ENCODE data around the gene CMTM2. TPM values are rescaled to one million over a fixed set of nuclear protein-coding genes. Genes with fewer than 3 reads are reported as not detected.
A peak's percentile ranks its signal among the peaks of the same experiment; 100 is the strongest.
"Not testable (repeated sequence)": the region's sequence is repeated elsewhere in the genome, so short reads cannot be mapped to it uniquely, and the experiment has no call there.

The CMTM2 gene
- total and polyA plus RNA-seq, 4 experiments from 2014 or later, result 0.72 to 0.79 TPM; not detected in 2

- peak overlapping the region; percentile 28 for H3K27ac ChIP-seq (ENCODE audit: low read depth, low read length)
- peaks cover 81% of the 10 kb centered on the region for H3K4me1 ChIP-seq (ENCODE audit: insufficient read depth, low read length)
- CTCF ChIA-PET (ENCODE audit: partially characterized antibody), result interaction anchor here (0.7 to 5.0 kb wide), 21 partner anchors 9 to 306 kb away, joined by 3 to 58 read pairs (median 13); partner anchors contain the start of genes CKLF and TK2
- Mint-ChIP-seq H3K4me1 (peaks cover 56 to 79% (median 66%) of the 10 kb centered on the region in 4 donors), H3K9me3 (no peaks in the 10 kb centered on the region), H3K36me3 (peaks cover 20 to 62% of the 10 kb centered on the region in 2 donors), H3K4me3 (peak overlapping the region in 7 of 8 donors; percentile 49 to 86 (median 63)), H3K27ac (peak overlapping the region; percentile 53 to 92 (median 76)), H3K27me3 (no peaks in the 10 kb centered on the region)
- DNase-seq, result no peak
- intact Hi-C loops (cut with micrococcal nuclease), result loop anchor here (1.0 to 2.0 kb wide), 4 partner anchors 27 to 179 kb away; partner anchors contain the start of gene CMTM3
- H3K36me3 ChIP-seq (ENCODE audit: insufficient read depth, low read length), result peaks cover 37% of the 10 kb centered on the region
- no peak overlapping the region for H3K4me3 ChIP-seq (ENCODE audit: low read length in 2 of 2)
- H3K27me3 ChIP-seq (ENCODE audit: insufficient read depth, low read length), result no peaks in the 10 kb centered on the region
- H3K9me3 ChIP-seq (ENCODE audit: control insufficient read depth in 1 of 2, low read length in 2 of 2), result no peaks in the 10 kb centered on the region
- POLR2A ChIA-PET (ENCODE audit: partially characterized antibody), result interaction anchor here (1.2 to 4.4 kb wide), 7 partner anchors 9 to 50 kb away, joined by 5 to 76 read pairs (median 12); partner anchors contain the start of genes CKLF, CMTM3 and TK2
Observed at GRCh38 chr16:66561381-66562080, 17.7 kb upstream of the CMTM2 start.

GRCh38 chr16:66562409-66562808, 16.9 kb upstream of the CMTM2 start:
- Histone ChIP-seq H3K36me3 (ENCODE audit: insufficient read depth, low read length) (peaks cover 41% of the 10 kb centered on the region), H3K4me3 (ENCODE audit: low read length in 2 of 2) (no peak overlapping the region), H3K9me3 (ENCODE audit: control insufficient read depth in 1 of 2, low read length in 2 of 2) (no peaks in the 10 kb centered on the region), H3K4me1 (ENCODE audit: insufficient read depth, low read length) (peaks cover 73% of the 10 kb centered on the region), H3K27ac (ENCODE audit: low read depth, low read length) (no peak overlapping the region), H3K27me3 (ENCODE audit: insufficient read depth, low read length) (no peaks in the 10 kb centered on the region)
- intact Hi-C loops (cut with micrococcal nuclease), result loop anchor here (1.0 to 2.0 kb wide), 4 partner anchors 26 to 178 kb away; partner anchors contain the start of gene CMTM3
- peak overlapping the region in 6 of 8 donors; percentile 15 to 86 (median 64) for H3K4me3 Mint-ChIP-seq
- ChIA-PET CTCF (ENCODE audit: partially characterized antibody) (interaction anchor here (1.0 to 5.0 kb wide), 28 partner anchors 10 to 305 kb away, joined by 3 to 58 read pairs (median 8); partner anchors contain the start of genes CKLF, CMTM2 and TK2), POLR2A (ENCODE audit: partially characterized antibody) (interaction anchor here (1.2 to 4.4 kb wide), 11 partner anchors 9 to 154 kb away, joined by 3 to 76 read pairs (median 7); partner anchors contain the start of genes CKLF, CMTM2, CMTM3 and TK2)
- no peaks in the 10 kb centered on the region for H3K27me3 Mint-ChIP-seq
- peaks cover 53 to 74% (median 63%) of the 10 kb centered on the region in 4 donors for H3K4me1 Mint-ChIP-seq
- H3K9me3 Mint-ChIP-seq, result no peaks in the 10 kb centered on the region
- DNase-seq, result peak in 3 of 5 donors; percentile 28 to 42 (median 31)
- H3K27ac Mint-ChIP-seq, result peak overlapping the region; percentile 58 to 80 (median 73)
- H3K36me3 Mint-ChIP-seq, result peaks cover 28 to 64% of the 10 kb centered on the region in 2 donors

- H3K4me3 ChIP-seq (ENCODE audit: low read length in 2 of 2), result no peak overlapping the region
- H3K4me1 Mint-ChIP-seq, result peaks cover 50 to 70% (median 58%) of the 10 kb centered on the region in 4 donors
- no peaks in the 10 kb centered on the region for H3K27me3 ChIP-seq (ENCODE audit: insufficient read depth, low read length)
- H3K9me3 Mint-ChIP-seq, result no peaks in the 10 kb centered on the region
- ChIA-PET POLR2A (ENCODE audit: partially characterized antibody) (interaction anchor here (1.2 to 4.4 kb wide), 10 partner anchors 8 to 155 kb away, joined by 3 to 76 read pairs (median 8); partner anchors contain the start of genes CKLF, CMTM2, CMTM3 and TK2), CTCF (ENCODE audit: partially characterized antibody) (interaction anchor here (0.6 to 5.0 kb wide), 31 partner anchors 9 to 787 kb away, joined by 3 to 58 read pairs (median 6); partner anchors contain the start of genes CKLF, CMTM2 and TK2)
- H3K4me3 Mint-ChIP-seq, result peak overlapping the region in 7 of 8 donors; percentile 7 to 66 (median 47)
- H3K27me3 Mint-ChIP-seq, result no peaks in the 10 kb centered on the region
- DNase-seq, result no peak
- peaks cover 40% of the 10 kb centered on the region for H3K36me3 ChIP-seq (ENCODE audit: insufficient read depth, low read length)
- H3K36me3 Mint-ChIP-seq, result peaks cover 31 to 65% of the 10 kb centered on the region in 2 donors
- H3K27ac ChIP-seq (ENCODE audit: low read depth, low read length), result peak overlapping the region; percentile 20
- H3K27ac Mint-ChIP-seq, result peak overlapping the region in 6 of 7 donors; percentile 38 to 80 (median 70)
- no peaks in the 10 kb centered on the region for H3K9me3 ChIP-seq (ENCODE audit: control insufficient read depth in 1 of 2, low read length in 2 of 2)
- intact Hi-C loops (cut with micrococcal nuclease), result loop anchor here (1.0 to 2.0 kb wide), 4 partner anchors 26 to 177 kb away; partner anchors contain the start of gene CMTM3
- H3K4me1 ChIP-seq (ENCODE audit: insufficient read depth, low read length), result peaks cover 67% of the 10 kb centered on the region
Observed at GRCh38 chr16:66562986-66563385, 16.3 kb upstream of the CMTM2 start.

GRCh38 chr16:66563574-66564334, 15.5 kb upstream of the CMTM2 start:
- H3K4me1 Mint-ChIP-seq, result peaks cover 43 to 62% (median 51%) of the 10 kb centered on the region in 4 donors
- peaks cover 32% of the 10 kb centered on the region for H3K36me3 ChIP-seq (ENCODE audit: insufficient read depth, low read length)
- intact Hi-C loops (cut with micrococcal nuclease), result loop anchor here (2.0 kb wide), 3 partner anchors 25 to 87 kb away; partner anchors contain the start of gene CMTM3

GRCh38 chr16:66566051-66566901, 13.0 kb upstream of the CMTM2 start, which contains the start of gene CMTM1:
Gene CMTM1 (plus strand): TSS chr16:66566439. CDS start chr16:66566514, 75 bp downstream.
- H3K9me3 Mint-ChIP-seq, result no peaks in the 10 kb centered on the region
- intact Hi-C loops (cut with micrococcal nuclease), result no loop called here
- H3K27ac ChIP-seq (ENCODE audit: low read depth, low read length), result no peak within 1 kb of the TSS
- H3K4me1 ChIP-seq (ENCODE audit: insufficient read depth, low read length), result peaks cover 34% of the 10 kb centered on the region
- peak within 1 kb of the TSS in 2 of 7 donors; percentile 19 to 62 for H3K27ac Mint-ChIP-seq
- ChIA-PET POLR2A (ENCODE audit: partially characterized antibody) (interaction anchor here (0.8 to 1.1 kb wide), 2 partner anchors 8 to 11 kb away, joined by 3 read pairs; no protein-coding TSS in a partner anchor), CTCF (ENCODE audit: partially characterized antibody) (interaction anchor here (5.0 kb wide), 1 partner anchor 42 kb away, joined by 51 read pairs; no protein-coding TSS in a partner anchor)
- H3K9me3 ChIP-seq (ENCODE audit: control insufficient read depth in 1 of 2, low read length in 2 of 2), result no peaks in the 10 kb centered on the region
- peaks cover 32 to 46% of the 10 kb centered on the region in 2 donors for H3K36me3 Mint-ChIP-seq
- no peaks in the 10 kb centered on the region for H3K27me3 Mint-ChIP-seq
- H3K27me3 ChIP-seq (ENCODE audit: insufficient read depth, low read length), result no peaks in the 10 kb centered on the region
- H3K4me3 Mint-ChIP-seq, result no peak within 1 kb of the TSS
- H3K4me3 ChIP-seq (ENCODE audit: low read length in 2 of 2), result no peak within 1 kb of the TSS
- no peak for DNase-seq
- H3K36me3 ChIP-seq (ENCODE audit: insufficient read depth, low read length), result peaks cover 23% of the 10 kb centered on the region
- peaks cover 25 to 41% (median 33%) of the 10 kb centered on the region in 4 donors for H3K4me1 Mint-ChIP-seq

More at GRCh38 chr16:66563574-66564334, 15.5 kb upstream of the CMTM2 start:
- Mint-ChIP-seq H3K27ac (peak overlapping the region; percentile 0 to 88 (median 63)), H3K27me3 (no peaks in the 10 kb centered on the region), H3K9me3 (no peaks in the 10 kb centered on the region), H3K4me3 (no peak overlapping the region), H3K36me3 (peaks cover 32 to 59% of the 10 kb centered on the region in 2 donors)
- ChIA-PET POLR2A (ENCODE audit: partially characterized antibody) (interaction anchor here (1.2 to 4.4 kb wide), 9 partner anchors 12 to 155 kb away, joined by 3 to 76 read pairs (median 9); partner anchors contain the start of genes CKLF, CMTM2, CMTM3 and TK2), CTCF (ENCODE audit: partially characterized antibody) (interaction anchor here (0.6 to 5.0 kb wide), 34 partner anchors 8 to 787 kb away, joined by 3 to 58 read pairs (median 6); partner anchors contain the start of genes CKLF, CMTM2, DYNC1LI2 and TK2)
- Histone ChIP-seq H3K9me3 (ENCODE audit: control insufficient read depth in 1 of 2, low read length in 2 of 2) (no peaks in the 10 kb centered on the region), H3K4me3 (ENCODE audit: low read length in 2 of 2) (no peak overlapping the region), H3K27ac (ENCODE audit: low read depth, low read length) (peak overlapping the region; percentile 20), H3K4me1 (ENCODE audit: insufficient read depth, low read length) (peaks cover 59% of the 10 kb centered on the region), H3K27me3 (ENCODE audit: insufficient read depth, low read length) (no peaks in the 10 kb centered on the region)
- DNase-seq, result no peak

- H3K27me3 ChIP-seq (ENCODE audit: insufficient read depth, low read length); H3K9me3 Mint-ChIP-seq; CTCF ChIA-PET (ENCODE audit: partially characterized antibody); DNase-seq; H3K4me3 ChIP-seq (ENCODE audit: low read length in 2 of 2); intact Hi-C loops (cut with micrococcal nuclease); H3K4me3 Mint-ChIP-seq; H3K9me3 ChIP-seq (ENCODE audit: control insufficient read depth in 1 of 2, low read length in 2 of 2); H3K27me3 Mint-ChIP-seq; H3K27ac ChIP-seq (ENCODE audit: low read depth, low read length): not testable (repeated sequence)
- Histone ChIP-seq H3K36me3 (ENCODE audit: insufficient read depth, low read length) (peaks cover 23% of the 10 kb centered on the region), H3K4me1 (ENCODE audit: insufficient read depth, low read length) (peaks cover 24% of the 10 kb centered on the region)
- POLR2A ChIA-PET (ENCODE audit: partially characterized antibody), result interaction anchor here (0.8 kb wide), 1 partner anchor 12 kb away, joined by 3 read pairs; no protein-coding TSS in a partner anchor
- H3K4me1 Mint-ChIP-seq, result peaks cover 18 to 36% (median 24%) of the 10 kb centered on the region in 4 donors
- peaks cover 32 to 44% of the 10 kb centered on the region in 2 donors for H3K36me3 Mint-ChIP-seq
- H3K27ac Mint-ChIP-seq, result peak overlapping the region in 1 of 7 donors; percentile 69
Observed at GRCh38 chr16:66567270-66567669, 12.0 kb upstream of the CMTM2 start.
